Gastrocnemius medialis (tissue), 4 donors: ENCODE measurements around the gene ZNF277. TPM values are rescaled to one million over a fixed set of nuclear protein-coding genes. Genes with fewer than 3 reads are reported as not detected.

Source experiments
- ATAC-seq, 2 donors: fragments of 150-250 bp; one replicate each; pipeline ENCODE4 v1.9.1; 2016
- DNase-seq, 2 donors: peaks; one replicate each; pipeline ENCODE4 v3.0.0-alpha.2; 2019
- H3K27ac ChIP-seq, 4 donors: fragments of 200-600 bp; sonication (generic); 1 replicate in 1 of 4; 2 replicates in 3 of 4; pipeline ENCODE4 v1.5.1; 2016 to 2018; ENCODE audit warnings: mild to moderate bottlenecking in 2 of 4, moderate library complexity in 1 of 4
- H3K27me3 ChIP-seq, 3 donors: fragments of 200-600 bp; sonication (generic) in 2 of 3; 1 replicate in 1 of 3; 2 replicates in 2 of 3; pipeline versions ENCODE4 v1.5.1 to v1.6.0; 2016 to 2019; ENCODE audit warnings: mild to moderate bottlenecking in 1 of 3, moderate library complexity in 1 of 3
- H3K36me3 ChIP-seq, 2 donors: fragments of 200-600 bp; sonication (generic) in 1 of 2; one replicate each; pipeline ENCODE4 v1.5.1; 2017 to 2018
- H3K4me1 ChIP-seq, 2 donors: fragments of 200-600 bp; sonication (generic) in 1 of 2; one replicate each; pipeline ENCODE4 v1.5.1; 2016 to 2017; ENCODE audit warnings: mild to moderate bottlenecking in 2 of 2
- H3K4me3 ChIP-seq, 4 donors: fragments of 200-600 bp; sonication (generic) in 3 of 4; 1 replicate in 1 of 4; 2 replicates in 3 of 4; pipeline ENCODE4 v1.5.1; 2016 to 2019; ENCODE audit warnings: mild to moderate bottlenecking in 2 of 4
- H3K9me3 ChIP-seq, 3 donors: fragments of 200-600 bp; sonication (generic) in 2 of 3; 1 replicate in 1 of 3; 2 replicates in 2 of 3; pipeline ENCODE4 v1.5.1; 2016 to 2019
- CTCF ChIP-seq, 5 experiments: fragments of 450-650 bp in 3 of 5; fragments of 200-600 bp in 2 of 5; sonication (generic) in 2 of 5; IDR thresholded peaks in 4 of 5; conservative IDR thresholded peaks in 1 of 5; 1 replicate in 4 of 5; 2 replicates in 1 of 5; pipeline ENCODE4 v1.5.1; 2016 to 2019; ENCODE audit warnings: antibody characterized with exemption in 5 of 5, mild to moderate bottlenecking in 3 of 5, moderate library complexity in 3 of 5
- POLR2A ChIP-seq, 2 donors: fragments of 450-650 bp; IDR thresholded peaks; one replicate each; pipeline ENCODE4 v1.6.1; 2017; ENCODE audit warnings: antibody characterized with exemption in 2 of 2, mild to moderate bottlenecking in 2 of 2, moderate library complexity in 2 of 2
- in situ Hi-C, 4 donors: fragments of 200-750 bp; cut with MboI; loops; one replicate each; pipeline versions ENCODE4 v1.15.0 to v1.8.0; 2017; ENCODE audit warnings: low sequenced_read_pairs in 4 of 4
- intact Hi-C: fragments of 100-400 bp; cut with DNase I; formaldehyde crosslinking; loops from one replicate; pipeline ENCODE4 v1.15.1; 2023; ENCODE audit warnings: low total_unique reads
- total RNA-seq, 4 donors: library from RNA; depleted of rRNA; stranded (reverse); fragments of >200 nt; gene quantifications; one replicate each; pipeline versions ENCODE4 v1.1.0 to v1.2.3, GENCODE V29; 2016

Gene ZNF277
- total RNA-seq, 4 donors from 2014 or later = 12.2 to 16.5 (median 15.0) TPM

GRCh38 chr7:112337892-112338291 is 131.4 kb downstream of the ZNF277 start:
- no peak for DNase-seq
- H3K4me3 ChIP-seq = no peak overlapping the region
- in situ Hi-C loops = no loop called here
- TF ChIP-seq CTCF (IDR thresholded peaks at IDR 0.05 in 4 of 5, conservative IDR thresholded peaks at IDR 0.05 in 1 of 5) (no peak), POLR2A (IDR thresholded peaks at IDR 0.05) (no peak)
- intact Hi-C loops = no loop called here
- H3K4me1 ChIP-seq = no peaks in the 10 kb centered on the region
- H3K27ac ChIP-seq = no peak overlapping the region
- H3K27me3 ChIP-seq = no peaks in the 10 kb centered on the region
- ATAC-seq = no peak
- peaks cover 0 to 27% of the 10 kb centered on the region in 2 donors for H3K36me3 ChIP-seq
- no peaks in the 10 kb centered on the region for H3K9me3 ChIP-seq

DNA sequence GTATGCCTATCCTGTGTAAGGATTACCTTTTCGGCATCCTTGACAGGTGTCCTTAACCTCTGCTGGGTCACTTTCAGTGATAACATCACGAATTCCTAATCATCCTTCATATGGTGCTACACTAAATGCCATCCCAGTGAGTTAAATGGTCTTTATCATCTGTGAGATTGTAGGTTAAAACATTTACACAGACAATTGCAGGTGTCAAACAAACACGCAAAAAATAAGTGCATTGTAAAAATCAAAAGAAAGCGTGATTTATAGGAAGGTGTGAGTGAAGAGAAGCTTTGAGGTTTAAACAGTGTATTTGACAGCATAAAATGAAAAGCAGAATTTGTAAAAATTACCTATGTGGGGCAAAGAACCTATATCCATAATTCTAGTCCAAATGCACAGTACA is 132.3 kb downstream of the ZNF277 start:
- Histone ChIP-seq H3K36me3 (peaks cover 0 to 35% of the 10 kb centered on the region in 2 donors), H3K9me3 (no peaks in the 10 kb centered on the region), H3K27me3 (no peaks in the 10 kb centered on the region), H3K27ac (no peak overlapping the region), H3K4me3 (no peak overlapping the region), H3K4me1 (no peaks in the 10 kb centered on the region)
- ATAC-seq (no peak), DNase-seq (no peak)
- intact Hi-C loops (no loop called here), in situ Hi-C loops (no loop called here)
- no peak for TF ChIP-seq POLR2A (IDR thresholded peaks at IDR 0.05)
- TF ChIP-seq CTCF (IDR thresholded peaks at IDR 0.05 in 4 of 5, conservative IDR thresholded peaks at IDR 0.05 in 1 of 5) = no peak

GRCh38 chr7:112341464-112341863 is 135.0 kb downstream of the ZNF277 start:
- intact Hi-C loops = no loop called here

GRCh38 chr7:112346381-112347060 is 140.0 kb downstream of the ZNF277 start:
- H3K27ac ChIP-seq = no peak overlapping the region
- H3K4me1 ChIP-seq = no peaks in the 10 kb centered on the region
- TF ChIP-seq POLR2A (IDR thresholded peaks at IDR 0.05) = no peak
- TF ChIP-seq CTCF (IDR thresholded peaks at IDR 0.05 in 4 of 5, conservative IDR thresholded peaks at IDR 0.05 in 1 of 5) = no peak
- H3K27me3 ChIP-seq = no peaks in the 10 kb centered on the region
- in situ Hi-C loops = no loop called here
- peaks cover 0 to 27% of the 10 kb centered on the region in 2 donors for H3K36me3 ChIP-seq
- DNase-seq = no peak
- no peaks in the 10 kb centered on the region for H3K9me3 ChIP-seq
- no peak for ATAC-seq
- intact Hi-C loops = no loop called here
- H3K4me3 ChIP-seq = no peak overlapping the region

More at GRCh38 chr7:112341464-112341863, 135.0 kb downstream of the ZNF277 start:
- Histone ChIP-seq H3K27me3 (no peaks in the 10 kb centered on the region), H3K4me1 (no peaks in the 10 kb centered on the region), H3K36me3 (peaks cover 0 to 42% of the 10 kb centered on the region in 2 donors), H3K4me3 (no peak overlapping the region), H3K9me3 (no peaks in the 10 kb centered on the region), H3K27ac (no peak overlapping the region)
- TF ChIP-seq CTCF (IDR thresholded peaks at IDR 0.05 in 4 of 5, conservative IDR thresholded peaks at IDR 0.05 in 1 of 5) (no peak), POLR2A (IDR thresholded peaks at IDR 0.05) (no peak)
- ATAC-seq = no peak
- in situ Hi-C loops = no loop called here
- no peak for DNase-seq

DNA sequence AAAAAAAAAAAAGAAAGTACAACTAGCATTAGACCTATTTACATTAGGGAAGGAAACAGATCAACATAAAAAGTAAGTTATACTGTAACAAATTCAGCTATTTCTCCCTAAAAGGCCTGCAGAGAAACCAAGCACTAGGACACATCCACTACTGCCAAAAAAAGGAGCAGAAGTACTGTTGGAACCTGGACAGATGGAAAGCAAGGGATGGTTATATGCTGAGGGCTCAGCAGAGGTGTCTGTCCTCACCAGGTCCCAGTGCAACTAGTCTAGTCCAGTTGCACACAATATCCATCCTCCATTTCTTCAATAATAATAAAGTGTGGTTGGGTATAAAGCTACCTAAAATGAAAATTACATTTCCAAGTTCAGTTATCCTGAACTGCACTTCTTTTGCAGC is 140.6 kb downstream of the ZNF277 start:
- H3K27ac ChIP-seq = no peak overlapping the region
- peaks cover 0 to 24% of the 10 kb centered on the region in 2 donors for H3K36me3 ChIP-seq
- TF ChIP-seq CTCF (IDR thresholded peaks at IDR 0.05 in 4 of 5, conservative IDR thresholded peaks at IDR 0.05 in 1 of 5) (no peak), POLR2A (IDR thresholded peaks at IDR 0.05) (no peak)
- ATAC-seq (no peak), DNase-seq (no peak)
- H3K4me3 ChIP-seq = no peak overlapping the region
- in situ Hi-C loops (no loop called here), intact Hi-C loops (no loop called here)
- H3K4me1 ChIP-seq = no peaks in the 10 kb centered on the region
- no peaks in the 10 kb centered on the region for H3K9me3 ChIP-seq
- H3K27me3 ChIP-seq = no peaks in the 10 kb centered on the region
